HepG2 (cell line): ENCODE measurements around the gene KTN1. TPM values are rescaled to one million over a fixed set of nuclear protein-coding genes. Genes with fewer than 3 reads are reported as not detected.
A peak's percentile ranks its signal among the peaks of the same experiment; 100 is the strongest.

ENCODE experiments used
- BRD4 ChIP-seq: sonication (generic); formaldehyde crosslinking; IDR thresholded peaks from 2 replicates; pipeline ENCODE4 v1.4.0; 2020; ENCODE audit warnings: missing genetic modification reagents
- ELF1 ChIP-seq: sonication (generic); formaldehyde crosslinking; IDR thresholded peaks from 2 replicates; pipeline ENCODE4 v1.4.0; 2020; ENCODE audit warnings: missing genetic modification reagents
- ESRRA ChIP-seq: sonication (generic); formaldehyde crosslinking; IDR thresholded peaks from 2 replicates; pipeline ENCODE4 v1.5.1; 2020; ENCODE audit warnings: mild to moderate bottlenecking, low read depth, missing genetic modification reagents
- FOXC1 ChIP-seq: sonication (generic); formaldehyde crosslinking; IDR thresholded peaks from 2 replicates; pipeline ENCODE4 v1.8.0; 2022; ENCODE audit warnings: mild to moderate bottlenecking, missing genetic modification reagents, borderline replicate concordance
- GABPB1 ChIP-seq: IDR thresholded peaks from 2 replicates; pipeline ENCODE4 v1.6.1; 2016; ENCODE audit warnings: mild to moderate bottlenecking, missing genetic modification reagents, moderate library complexity, missing compliant biosample characterization
- KDM2A ChIP-seq: sonication (generic); formaldehyde crosslinking; IDR thresholded peaks from 2 replicates; pipeline ENCODE4 v1.4.0; 2020; ENCODE audit warnings: low read depth, missing genetic modification reagents, borderline replicate concordance
- PHF8 ChIP-seq: sonication (generic); formaldehyde crosslinking; IDR thresholded peaks from 2 replicates; pipeline ENCODE4 v1.5.0; 2020; ENCODE audit warnings: missing genetic modification reagents
- POLR2AphosphoS2 ChIP-seq: IDR thresholded peaks from 2 replicates; pipeline ENCODE4 v1.6.1; 2011; ENCODE audit warnings: low read depth, low read length, improper control_type of control experiment
- RBFOX2 ChIP-seq: fragments of 200-400 bp; formaldehyde crosslinking; IDR thresholded peaks from 2 replicates; pipeline ENCODE4 v1.6.1; 2017; ENCODE audit warnings: low read depth, mild to moderate bottlenecking, low read length
- SNAPC2 ChIP-seq: sonication (generic); formaldehyde crosslinking; IDR thresholded peaks from 2 replicates; pipeline ENCODE4 v1.8.1; 2022; ENCODE audit warnings: mild to moderate bottlenecking, missing genetic modification reagents
- SP4 ChIP-seq: sonication (generic); formaldehyde crosslinking; IDR thresholded peaks from 2 replicates; pipeline ENCODE4 v1.8.1; 2023; ENCODE audit warnings: mild to moderate bottlenecking, missing genetic modification reagents
- TCF7L2 ChIP-seq: IDR thresholded peaks from 2 replicates; pipeline ENCODE4 v1.6.1; 2011; ENCODE audit warnings: mild to moderate bottlenecking, low read depth, low read length, moderate library complexity
- ZBTB20 ChIP-seq: sonication (generic); formaldehyde crosslinking; IDR thresholded peaks from 2 replicates; pipeline ENCODE4 v1.8.1; 2023; ENCODE audit warnings: missing genetic modification reagents, low read depth, mild to moderate bottlenecking, borderline replicate concordance
- ZFP82 ChIP-seq: sonication (generic); formaldehyde crosslinking; IDR thresholded peaks from 2 replicates; pipeline ENCODE4 v1.5.1; 2020; ENCODE audit warnings: mild to moderate bottlenecking, missing genetic modification reagents, borderline replicate concordance
- ZNF136 ChIP-seq: sonication (generic); formaldehyde crosslinking; IDR thresholded peaks from 2 replicates; pipeline ENCODE4 v1.8.1; 2022; ENCODE audit warnings: low read depth, mild to moderate bottlenecking, moderate library complexity, missing genetic modification reagents
- ZNF235 ChIP-seq: sonication (generic); formaldehyde crosslinking; IDR thresholded peaks from 2 replicates; pipeline ENCODE4 v1.8.1; 2023; ENCODE audit warnings: mild to moderate bottlenecking, missing genetic modification reagents, borderline replicate concordance
- ZNF501 ChIP-seq: sonication (generic); formaldehyde crosslinking; IDR thresholded peaks from 2 replicates; pipeline ENCODE4 v1.5.1; 2020; ENCODE audit warnings: mild to moderate bottlenecking, moderate library complexity, missing genetic modification reagents
- ZNF543 ChIP-seq: sonication (generic); formaldehyde crosslinking; IDR thresholded peaks from 2 replicates; pipeline ENCODE4 v1.4.0; 2020; ENCODE audit warnings: mild to moderate bottlenecking, missing genetic modification reagents
- ZNF577 ChIP-seq: sonication (generic); formaldehyde crosslinking; IDR thresholded peaks from 2 replicates; pipeline ENCODE4 v1.4.0; 2020; ENCODE audit warnings: mild to moderate bottlenecking, low read depth, missing genetic modification reagents, borderline replicate concordance
- ZNF768 ChIP-seq: sonication (generic); formaldehyde crosslinking; IDR thresholded peaks from 2 replicates; pipeline ENCODE4 v1.4.0; 2020; ENCODE audit warnings: missing genetic modification reagents
- polyA plus RNA-seq, 8 experiments: library from polyadenylated mRNA; depleted of rRNA in 3 of 8; stranded (reverse) in 7 of 8; unstranded in 1 of 8; fragments of >200 nt; fragmentation: Illumina TruSeq in 4 of 8; extraction: Trizol in 4 of 8; gene quantifications; 2 replicates each; pipeline versions ENCODE4 v1.2.1 to v1.2.3, GENCODE V29; 2011 to 2016; ENCODE audit warnings: low read depth in 4 of 8, missing spikeins in 1 of 8, mixed read lengths in 1 of 8; ENCODE audit not compliant: insufficient read depth in 1 of 8
- total RNA-seq, 5 experiments: library from RNA; depleted of rRNA; stranded (reverse); fragments of >200 nt; fragmentation: Illumina TruSeq; extraction: Trizol; gene quantifications; 2 replicates each; pipeline ENCODE4 v1.2.3, GENCODE V29; 2016; ENCODE audit warnings: low read depth in 1 of 5
- TF ChIP-seq, protein P1 (sequence below): sonication (generic); formaldehyde crosslinking; IDR thresholded peaks from 2 replicates; pipeline ENCODE4 v1.5.0; 2020; ENCODE audit warnings: mild to moderate bottlenecking, missing genetic modification reagents
- TF ChIP-seq, protein P2 (sequence below): sonication (generic); formaldehyde crosslinking; IDR thresholded peaks from 2 replicates; pipeline ENCODE4 v1.4.0; 2020; ENCODE audit warnings: mild to moderate bottlenecking, missing genetic modification reagents
- TF ChIP-seq, protein P3 (sequence below), 2 experiments: sonication (generic) in 1 of 2; formaldehyde crosslinking in 1 of 2; IDR thresholded peaks; 2 replicates each; pipeline versions ENCODE4 v1.4.0 to v1.6.1; 2018 to 2020; ENCODE audit warnings: missing genetic modification reagents in 2 of 2, borderline replicate concordance in 1 of 2, low read depth in 1 of 2, mild to moderate bottlenecking in 1 of 2, missing biosample characterization in 1 of 2

Gene KTN1
- total and polyA plus RNA-seq, 2 of the 13 experiments (the other 11 are each of a cell fraction or from before 2014, with no cell fraction given): 60.6 to 169 TPM

DNA sequence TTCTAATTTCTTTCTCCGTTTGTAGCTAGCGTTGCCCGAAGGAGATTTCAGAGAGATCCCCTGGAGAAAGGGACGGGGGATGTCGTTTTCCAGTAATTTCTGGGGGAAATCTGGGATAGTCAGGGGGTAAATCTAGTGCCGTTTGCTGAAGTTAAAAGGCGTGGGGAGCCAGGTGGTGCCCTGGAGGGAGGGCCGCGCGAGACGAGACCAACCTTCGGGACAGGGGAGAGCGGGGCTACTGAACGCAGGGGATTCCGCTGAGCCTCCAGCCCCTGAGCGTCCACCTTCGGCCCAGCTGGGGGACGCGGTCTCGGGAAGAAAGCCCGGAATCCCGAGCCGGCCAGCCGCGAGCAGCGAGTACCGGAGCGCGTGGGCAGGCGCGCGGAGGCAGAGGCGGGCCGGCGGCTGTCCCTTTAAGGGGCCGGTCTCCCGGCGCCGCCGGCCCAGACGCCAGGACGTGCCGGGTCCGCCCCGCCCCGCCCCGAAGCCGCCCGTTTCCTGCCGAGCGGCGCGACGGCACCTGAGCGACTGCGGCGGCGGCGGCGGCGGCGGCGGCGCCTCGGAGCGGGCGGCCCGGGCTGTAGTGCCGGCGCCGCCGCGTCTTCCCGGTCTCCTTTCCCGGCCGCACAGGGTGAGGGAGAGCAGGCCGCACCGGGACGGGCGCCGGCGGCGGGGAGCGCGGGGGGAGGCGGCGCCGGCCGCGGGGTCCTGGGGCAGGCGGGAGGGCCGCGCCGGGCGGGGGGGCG is at the start of gene KTN1 (continued):
- TF ChIP-seq FOXC1 (CRISPR knock-in tag) (peak; percentile 34; the same call in 1 of the 2 replicates), SP4 (peak; percentile 35; the same call in 1 of the 2 replicates), ZFP82 (CRISPR knock-in tag) (no peak), ZNF235 (CRISPR knock-in tag) (no peak), ZNF543 (CRISPR knock-in tag) (no peak), ZNF501 (peak; percentile 76; the same call in 1 of the 2 replicates), PHF8 (CRISPR knock-in tag) (peak; percentile 65), BRD4 (CRISPR knock-in tag) (0 out of 2 replicates have a peak, but pooled peaks have one; percentile 35), ESRRA (CRISPR knock-in tag) (0 out of 2 replicates have a peak, but pooled peaks have one; percentile 1), ELF1 (CRISPR knock-in tag) (no peak), TCF7L2 (no peak), ZNF577 (no peak), ZNF768 (CRISPR knock-in tag) (peak; percentile 70), KDM2A (CRISPR knock-in tag) (peak; percentile 61; the same call in 1 of the 2 replicates), ZNF136 (CRISPR knock-in tag) (peak; percentile 76; the same call in 1 of the 2 replicates), ZBTB20 (CRISPR knock-in tag) (0 out of 2 replicates have a peak, but pooled peaks have one; percentile 38), POLR2AphosphoS2 (no peak), SNAPC2 (no peak), RBFOX2 (peak; percentile 69), GABPB1 (CRISPR knock-in tag) (peak; percentile 62)
- TF ChIP-seq, protein P1, sequence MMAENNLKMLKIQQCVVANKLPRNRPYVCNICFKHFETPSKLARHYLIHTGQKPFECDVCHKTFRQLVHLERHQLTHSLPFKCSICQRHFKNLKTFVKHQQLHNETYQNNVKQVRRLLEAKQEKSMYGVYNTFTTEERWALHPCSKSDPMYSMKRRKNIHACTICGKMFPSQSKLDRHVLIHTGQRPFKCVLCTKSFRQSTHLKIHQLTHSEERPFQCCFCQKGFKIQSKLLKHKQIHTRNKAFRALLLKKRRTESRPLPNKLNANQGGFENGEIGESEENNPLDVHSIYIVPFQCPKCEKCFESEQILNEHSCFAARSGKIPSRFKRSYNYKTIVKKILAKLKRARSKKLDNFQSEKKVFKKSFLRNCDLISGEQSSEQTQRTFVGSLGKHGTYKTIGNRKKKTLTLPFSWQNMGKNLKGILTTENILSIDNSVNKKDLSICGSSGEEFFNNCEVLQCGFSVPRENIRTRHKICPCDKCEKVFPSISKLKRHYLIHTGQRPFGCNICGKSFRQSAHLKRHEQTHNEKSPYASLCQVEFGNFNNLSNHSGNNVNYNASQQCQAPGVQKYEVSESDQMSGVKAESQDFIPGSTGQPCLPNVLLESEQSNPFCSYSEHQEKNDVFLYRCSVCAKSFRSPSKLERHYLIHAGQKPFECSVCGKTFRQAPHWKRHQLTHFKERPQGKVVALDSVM: 0 out of 2 replicates have a peak, but pooled peaks have one; percentile 21
- TF ChIP-seq, protein P2, sequence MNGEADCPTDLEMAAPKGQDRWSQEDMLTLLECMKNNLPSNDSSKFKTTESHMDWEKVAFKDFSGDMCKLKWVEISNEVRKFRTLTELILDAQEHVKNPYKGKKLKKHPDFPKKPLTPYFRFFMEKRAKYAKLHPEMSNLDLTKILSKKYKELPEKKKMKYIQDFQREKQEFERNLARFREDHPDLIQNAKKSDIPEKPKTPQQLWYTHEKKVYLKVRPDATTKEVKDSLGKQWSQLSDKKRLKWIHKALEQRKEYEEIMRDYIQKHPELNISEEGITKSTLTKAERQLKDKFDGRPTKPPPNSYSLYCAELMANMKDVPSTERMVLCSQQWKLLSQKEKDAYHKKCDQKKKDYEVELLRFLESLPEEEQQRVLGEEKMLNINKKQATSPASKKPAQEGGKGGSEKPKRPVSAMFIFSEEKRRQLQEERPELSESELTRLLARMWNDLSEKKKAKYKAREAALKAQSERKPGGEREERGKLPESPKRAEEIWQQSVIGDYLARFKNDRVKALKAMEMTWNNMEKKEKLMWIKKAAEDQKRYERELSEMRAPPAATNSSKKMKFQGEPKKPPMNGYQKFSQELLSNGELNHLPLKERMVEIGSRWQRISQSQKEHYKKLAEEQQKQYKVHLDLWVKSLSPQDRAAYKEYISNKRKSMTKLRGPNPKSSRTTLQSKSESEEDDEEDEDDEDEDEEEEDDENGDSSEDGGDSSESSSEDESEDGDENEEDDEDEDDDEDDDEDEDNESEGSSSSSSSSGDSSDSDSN (CRISPR knock-in tag): peak; percentile 71
- TF ChIP-seq, protein P3, sequence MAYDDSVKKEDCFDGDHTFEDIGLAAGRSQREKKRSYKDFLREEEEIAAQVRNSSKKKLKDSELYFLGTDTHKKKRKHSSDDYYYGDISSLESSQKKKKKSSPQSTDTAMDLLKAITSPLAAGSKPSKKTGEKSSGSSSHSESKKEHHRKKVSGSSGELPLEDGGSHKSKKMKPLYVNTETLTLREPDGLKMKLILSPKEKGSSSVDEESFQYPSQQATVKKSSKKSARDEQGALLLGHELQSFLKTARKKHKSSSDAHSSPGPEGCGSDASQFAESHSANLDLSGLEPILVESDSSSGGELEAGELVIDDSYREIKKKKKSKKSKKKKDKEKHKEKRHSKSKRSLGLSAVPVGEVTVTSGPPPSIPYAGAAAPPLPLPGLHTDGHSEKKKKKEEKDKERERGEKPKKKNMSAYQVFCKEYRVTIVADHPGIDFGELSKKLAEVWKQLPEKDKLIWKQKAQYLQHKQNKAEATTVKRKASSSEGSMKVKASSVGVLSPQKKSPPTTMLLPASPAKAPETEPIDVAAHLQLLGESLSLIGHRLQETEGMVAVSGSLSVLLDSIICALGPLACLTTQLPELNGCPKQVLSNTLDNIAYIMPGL (CRISPR knock-in tag; IDR thresholded peaks at IDR 0.05; ENCODE audit: borderline replicate concordance in 1 of 2, low read depth in 1 of 2): peak in 1 of 2 experiments; percentile 59; a peak in 1 of 4 replicates
